Peyer's patch (tissue), 4 donors: ENCODE measurements around the gene PNMA6A. TPM values are rescaled to one million over a fixed set of nuclear protein-coding genes. Genes with fewer than 3 reads are reported as not detected.
"Not testable (repeated sequence)": the region's sequence is repeated elsewhere in the genome, so short reads cannot be mapped to it uniquely, and the experiment has no call there.

Experiments used
- DNase-seq, 3 donors: peaks; one replicate each; pipeline ENCODE4 v3.0.0-alpha.2; 2017 to 2019
- H3K27ac ChIP-seq, 4 donors: fragments of 200-600 bp; sonication (generic); one replicate each; pipeline ENCODE4 v1.5.1; 2016 to 2019
- H3K27me3 ChIP-seq, 2 donors: fragments of 200-600 bp; sonication (generic); one replicate each; pipeline ENCODE4 v1.5.1; 2019
- H3K36me3 ChIP-seq, 3 donors: fragments of 200-600 bp; sonication (generic); one replicate each; pipeline ENCODE4 v1.5.1; 2016 to 2019
- H3K4me1 ChIP-seq, 4 donors: fragments of 200-600 bp; sonication (generic); one replicate each; pipeline ENCODE4 v1.5.1; 2016 to 2019
- H3K4me3 ChIP-seq, 4 donors: fragments of 200-600 bp; sonication (generic); 1 replicate in 3 of 4; 2 replicates in 1 of 4; pipeline ENCODE4 v1.5.1; 2016 to 2019; ENCODE audit warnings: mild to moderate bottlenecking in 1 of 4
- H3K9me3 ChIP-seq, 4 donors: fragments of 200-600 bp; sonication (generic); one replicate each; pipeline ENCODE4 v1.5.1; 2016 to 2019; ENCODE audit warnings: mild to moderate bottlenecking in 1 of 4
- POLR2A ChIP-seq, 2 donors: fragments of 450-650 bp; IDR thresholded peaks; one replicate each; pipeline ENCODE4 v1.5.1; 2017; ENCODE audit warnings: antibody characterized with exemption in 2 of 2, mild to moderate bottlenecking in 2 of 2, moderate library complexity in 2 of 2
- total RNA-seq, 4 donors: library from RNA; depleted of rRNA; stranded (reverse); fragments of >200 nt; gene quantifications; one replicate each; pipeline ENCODE4 v1.1.0, GENCODE V29; 2016
- TF ChIP-seq, protein P1 (sequence below), 6 experiments: fragments of 450-650 bp in 4 of 6; fragments of 200-600 bp in 2 of 6; sonication (generic) in 1 of 6; IDR thresholded peaks; one replicate each; pipeline ENCODE4 v1.5.1; 2017 to 2019; ENCODE audit warnings: antibody characterized with exemption in 6 of 6, mild to moderate bottlenecking in 3 of 6, moderate library complexity in 1 of 6

The PNMA6A gene
- total RNA-seq, result under 1 TPM in 1 of 4 donors, not detected in 3; 0.88 TPM

- not testable (repeated sequence) for H3K4me1 ChIP-seq, H3K4me3 ChIP-seq, H3K27ac ChIP-seq, DNase-seq, H3K9me3 ChIP-seq, H3K36me3 ChIP-seq, H3K27me3 ChIP-seq
These were observed at the start of gene PNMA6A for GRCh38 chrX:153071909-153072583. Gene PNMA6A (plus strand): TSS chrX:153072454. CDS start chrX:153073063, 609 bp downstream.

DNA sequence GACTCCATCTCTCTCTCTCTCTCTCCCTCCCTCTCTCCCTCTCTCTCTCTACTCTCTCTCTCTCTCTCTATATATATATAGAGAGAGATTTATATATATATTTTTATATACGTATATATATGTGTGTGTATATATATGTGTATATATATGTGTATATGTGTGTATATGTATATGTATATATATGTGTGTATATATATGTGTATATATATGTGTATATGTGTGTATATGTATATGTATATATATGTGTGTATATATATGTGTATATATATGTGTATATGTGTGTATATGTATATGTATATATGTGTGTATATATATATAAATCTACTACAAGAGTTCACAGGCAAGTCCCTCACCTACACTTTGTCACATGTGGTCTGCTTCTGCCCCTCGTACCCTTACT lies 45.8 kb upstream of the PNMA6A start:
- H3K4me3 ChIP-seq, H3K9me3 ChIP-seq, H3K27me3 ChIP-seq, H3K4me1 ChIP-seq, H3K27ac ChIP-seq, DNase-seq, H3K36me3 ChIP-seq: not testable (repeated sequence)

- H3K27me3 ChIP-seq, H3K36me3 ChIP-seq, H3K9me3 ChIP-seq, H3K4me1 ChIP-seq, H3K27ac ChIP-seq, H3K4me3 ChIP-seq: not testable (repeated sequence)
- peak in 1 of 3 donors; percentile 19 for DNase-seq
These were observed 43.8 kb upstream of the PNMA6A start for GRCh38 chrX:153028487-153028886.

- H3K27me3 ChIP-seq, result no peaks in the 10 kb centered on the region
These were observed 43.1 kb upstream of the PNMA6A start for GRCh38 chrX:153029162-153029561.

GRCh38 chrX:153029875-153030274 lies 42.4 kb upstream of the PNMA6A start:
- Histone ChIP-seq H3K4me1 (no peaks in the 10 kb centered on the region), H3K27me3 (no peaks in the 10 kb centered on the region), H3K27ac (no peak overlapping the region), H3K9me3 (no peaks in the 10 kb centered on the region), H3K4me3 (no peak overlapping the region), H3K36me3 (no peaks in the 10 kb centered on the region)
- DNase-seq, result no peak
- TF ChIP-seq, protein P1, sequence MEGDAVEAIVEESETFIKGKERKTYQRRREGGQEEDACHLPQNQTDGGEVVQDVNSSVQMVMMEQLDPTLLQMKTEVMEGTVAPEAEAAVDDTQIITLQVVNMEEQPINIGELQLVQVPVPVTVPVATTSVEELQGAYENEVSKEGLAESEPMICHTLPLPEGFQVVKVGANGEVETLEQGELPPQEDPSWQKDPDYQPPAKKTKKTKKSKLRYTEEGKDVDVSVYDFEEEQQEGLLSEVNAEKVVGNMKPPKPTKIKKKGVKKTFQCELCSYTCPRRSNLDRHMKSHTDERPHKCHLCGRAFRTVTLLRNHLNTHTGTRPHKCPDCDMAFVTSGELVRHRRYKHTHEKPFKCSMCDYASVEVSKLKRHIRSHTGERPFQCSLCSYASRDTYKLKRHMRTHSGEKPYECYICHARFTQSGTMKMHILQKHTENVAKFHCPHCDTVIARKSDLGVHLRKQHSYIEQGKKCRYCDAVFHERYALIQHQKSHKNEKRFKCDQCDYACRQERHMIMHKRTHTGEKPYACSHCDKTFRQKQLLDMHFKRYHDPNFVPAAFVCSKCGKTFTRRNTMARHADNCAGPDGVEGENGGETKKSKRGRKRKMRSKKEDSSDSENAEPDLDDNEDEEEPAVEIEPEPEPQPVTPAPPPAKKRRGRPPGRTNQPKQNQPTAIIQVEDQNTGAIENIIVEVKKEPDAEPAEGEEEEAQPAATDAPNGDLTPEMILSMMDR (IDR thresholded peaks at IDR 0.05), result no peak
- no peak for TF ChIP-seq POLR2A (IDR thresholded peaks at IDR 0.05)

More at GRCh38 chrX:153029162-153029561, 43.1 kb upstream of the PNMA6A start:
- Histone ChIP-seq H3K4me1 (no peaks in the 10 kb centered on the region), H3K36me3 (no peaks in the 10 kb centered on the region), H3K4me3 (no peak overlapping the region), H3K9me3 (no peaks in the 10 kb centered on the region), H3K27ac (no peak overlapping the region)
- no peak for TF ChIP-seq POLR2A (IDR thresholded peaks at IDR 0.05)
- TF ChIP-seq, protein P1 (IDR thresholded peaks at IDR 0.05), result no peak
- DNase-seq, result no peak

- H3K4me3 ChIP-seq, result no peak overlapping the region
- no peaks in the 10 kb centered on the region for H3K9me3 ChIP-seq
- H3K4me1 ChIP-seq, result no peaks in the 10 kb centered on the region
- no peak for DNase-seq
- TF ChIP-seq, protein P1 (IDR thresholded peaks at IDR 0.05), result no peak
- no peak for TF ChIP-seq POLR2A (IDR thresholded peaks at IDR 0.05)
- H3K36me3 ChIP-seq, result no peaks in the 10 kb centered on the region
- no peaks in the 10 kb centered on the region for H3K27me3 ChIP-seq
- no peak overlapping the region for H3K27ac ChIP-seq
These were observed 41.5 kb upstream of the PNMA6A start for GRCh38 chrX:153030801-153031200.

DNA sequence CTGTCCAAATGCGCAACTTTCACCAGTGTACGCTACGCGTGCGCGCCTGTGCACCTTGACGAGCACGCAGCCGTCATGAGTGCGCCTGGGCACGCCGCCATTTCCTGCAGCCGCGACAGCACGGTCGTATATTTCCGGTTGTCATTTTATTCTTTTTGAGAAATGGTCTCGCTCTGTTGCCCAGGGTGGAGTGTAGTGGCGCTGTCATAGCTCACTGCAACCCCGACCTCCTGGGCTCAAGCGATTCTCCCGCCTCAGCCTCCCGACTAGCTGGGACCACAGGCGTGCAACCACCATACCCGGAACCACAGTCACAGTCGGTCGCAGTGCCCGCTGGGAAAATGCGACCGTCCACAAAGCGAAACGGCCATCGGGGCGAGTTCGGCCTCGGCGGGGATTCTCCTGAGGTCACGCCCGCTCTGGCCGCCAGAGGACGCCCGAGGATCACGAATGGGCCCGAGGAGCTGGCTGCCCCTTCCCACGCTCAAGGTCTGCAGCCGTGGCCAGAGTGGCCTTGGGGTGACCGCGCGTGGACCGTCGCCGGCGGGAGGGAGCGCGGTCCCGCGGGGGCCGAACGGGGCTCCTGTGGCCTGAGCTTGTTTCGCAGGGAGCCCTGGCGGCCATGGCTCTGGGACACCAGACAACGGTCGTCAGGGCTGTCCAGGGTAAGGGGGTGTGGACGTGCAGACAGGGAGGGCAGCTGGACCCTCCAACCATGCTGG lies 39.7 kb upstream of the PNMA6A start:
- H3K27me3 ChIP-seq, result no peaks in the 10 kb centered on the region

More for the DNA sequence above, 39.7 kb upstream of the PNMA6A start:
- Histone ChIP-seq H3K9me3 (no peaks in the 10 kb centered on the region), H3K4me1 (no peaks in the 10 kb centered on the region), H3K4me3 (peak overlapping the region; percentile 32 to 43 (median 38)), H3K27ac (peak overlapping the region; percentile 22 to 64 (median 44)), H3K36me3 (no peaks in the 10 kb centered on the region)
- TF ChIP-seq, protein P1 (IDR thresholded peaks at IDR 0.05), result peak; percentile 58 to 86 (median 78)
- TF ChIP-seq POLR2A (IDR thresholded peaks at IDR 0.05), result no peak
- peak; percentile 72 to 87 (median 75) for DNase-seq
